ENCODE measurements around the gene MUC5AC.

The MUC5AC gene

DNA sequence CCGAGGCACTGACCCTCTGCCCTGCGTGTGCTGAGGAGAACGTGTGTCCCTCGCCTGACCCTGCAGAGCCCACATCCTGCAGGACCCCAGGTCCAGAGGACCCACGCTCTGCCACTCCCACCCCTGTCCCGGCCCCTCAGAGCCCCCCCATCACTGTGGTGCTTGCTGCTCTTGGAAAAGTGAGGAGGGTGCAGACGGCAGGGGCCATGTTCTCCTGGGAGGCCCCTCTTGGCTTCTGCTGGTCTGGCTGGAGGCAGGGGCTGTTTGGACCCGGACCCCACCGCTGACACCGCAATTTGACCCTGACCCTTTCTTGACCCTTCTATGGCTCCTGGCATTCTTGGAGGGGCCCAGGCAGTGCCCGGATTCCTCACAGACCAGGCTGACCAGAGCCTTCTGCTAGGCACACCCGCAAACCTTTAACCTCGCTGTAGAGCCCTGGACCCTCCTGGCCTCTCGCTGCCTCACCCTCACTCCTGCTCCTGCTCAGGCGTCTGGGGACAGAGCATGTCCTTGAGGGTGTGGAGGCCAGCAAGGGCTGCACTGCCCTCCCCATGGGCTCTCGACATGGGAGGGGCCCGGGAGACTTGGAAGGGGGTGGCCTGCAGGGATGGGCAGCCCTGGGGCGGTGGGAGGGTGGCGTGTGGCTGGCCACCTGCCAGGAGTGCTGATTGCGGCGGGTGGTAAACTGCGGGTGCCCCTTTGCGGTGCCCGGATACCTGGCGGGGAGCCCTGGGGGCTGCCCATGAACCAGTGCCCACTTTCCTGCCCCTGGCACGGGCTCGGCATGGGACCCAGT is 37.0 kb upstream of the MUC5AC start:
- Histone ChIP-seq H3K27ac (no peak overlapping the region), H3K9ac (ENCODE audit: insufficient read length) (no peak overlapping the region), H3K4me3 (no peak overlapping the region), H3K9me3 (ENCODE audit: low read depth, low read length) (no peaks in the 10 kb centered on the region), H3K36me3 (ENCODE audit: insufficient read depth, low read length) (no peaks in the 10 kb centered on the region)
- TF ChIP-seq EZH2 (IDR thresholded peaks at IDR 0.05), result no peak
- TF ChIP-seq FOXP2 (optimal IDR thresholded peaks at IDR 0.05; ENCODE audit: control extremely low read depth, extremely low read length, insufficient read depth), result no peak
- DNase-seq (ENCODE audit: low read depth, low spot score), result no peak

DNA sequence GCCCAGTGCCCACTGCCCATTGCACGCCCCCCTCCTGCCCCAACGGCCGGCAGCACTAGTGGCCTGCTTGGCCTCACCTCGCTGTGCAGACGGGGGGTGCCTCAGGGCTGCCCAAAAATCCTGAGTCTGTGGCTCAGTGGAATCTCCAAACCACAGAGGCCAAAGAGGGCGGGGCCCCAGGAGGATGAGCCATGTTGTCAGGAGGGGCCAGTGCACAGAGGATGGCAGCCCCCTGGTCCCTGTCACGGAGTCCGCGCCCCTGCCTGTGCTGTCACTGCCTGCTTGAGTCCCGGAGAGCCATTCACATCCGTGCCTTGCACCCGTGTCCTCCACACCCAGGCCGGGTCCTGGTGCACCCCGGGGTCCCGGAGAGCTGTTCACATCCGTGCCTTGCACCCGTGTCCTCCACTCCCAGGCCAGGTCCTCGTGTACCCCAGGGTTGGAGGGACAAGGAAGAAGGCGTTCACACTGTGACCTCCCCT is 36.4 kb upstream of the MUC5AC start:
- no peak overlapping the region for H3K27ac ChIP-seq
- no peak for TF ChIP-seq POLR2AphosphoS5 (IDR thresholded peaks at IDR 0.05; ENCODE audit: borderline replicate concordance, low read depth, low read length)
- no peak for TF ChIP-seq FOXP2 (optimal IDR thresholded peaks at IDR 0.05; ENCODE audit: control extremely low read depth, extremely low read length, insufficient read depth)
- no peak for TF ChIP-seq EZH2 (IDR thresholded peaks at IDR 0.05)
- DNase-seq (ENCODE audit: low read depth, low spot score), result no peak

DNA sequence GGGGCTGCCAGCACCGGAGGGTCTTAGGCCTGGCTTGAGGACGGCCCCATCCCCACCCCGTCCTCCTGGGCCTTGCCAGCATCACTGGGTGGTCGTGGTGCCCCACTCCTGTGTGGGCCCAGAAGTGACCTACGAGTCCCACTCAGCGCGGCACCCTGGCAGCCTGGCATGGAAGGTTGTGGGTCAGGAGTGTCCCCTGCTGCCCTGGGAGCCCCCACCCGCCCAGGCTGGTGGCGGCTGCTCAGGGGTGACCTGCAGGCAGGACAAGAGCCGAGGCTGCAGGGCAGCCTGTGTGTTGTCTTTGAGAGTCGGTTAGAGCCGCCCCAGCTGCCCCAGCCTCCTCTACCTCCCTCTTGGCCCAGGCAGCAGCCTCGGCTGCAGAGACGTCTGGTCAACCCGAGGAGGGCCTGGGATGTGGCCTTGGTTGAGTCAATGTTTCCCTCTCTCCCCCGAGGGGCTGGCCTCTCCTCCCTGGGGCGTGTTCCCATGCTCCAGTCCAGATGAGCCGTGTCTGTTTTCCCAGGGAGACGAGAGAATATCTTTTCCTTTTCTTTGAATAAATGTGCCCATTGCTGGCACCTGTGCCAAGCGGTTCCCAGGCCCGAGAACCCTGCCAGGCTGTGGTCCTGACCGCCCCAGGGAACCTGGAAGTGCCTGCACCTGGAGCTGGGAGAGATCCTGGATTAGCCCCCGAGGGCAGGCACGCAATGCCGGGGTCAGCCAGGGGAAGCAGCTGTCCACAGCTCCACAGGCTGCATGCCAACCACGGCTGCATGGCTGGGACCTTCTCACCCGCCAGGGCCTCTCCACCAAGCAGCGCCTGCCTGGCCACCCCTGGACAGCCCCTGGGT is 35.7 kb upstream of the MUC5AC start:
- Histone ChIP-seq H3K27ac (no peak overlapping the region), H3K36me3 (ENCODE audit: insufficient read depth, low read length) (no peaks in the 10 kb centered on the region), H3K9me3 (ENCODE audit: low read depth, low read length) (no peaks in the 10 kb centered on the region), H3K4me3 (no peak overlapping the region), H3K9ac (ENCODE audit: insufficient read length) (no peak overlapping the region)
- DNase-seq (ENCODE audit: low read depth, low spot score), result no peak
- no peak for TF ChIP-seq EZH2 (IDR thresholded peaks at IDR 0.05)

More for the DNA sequence above, 36.4 kb upstream of the MUC5AC start:
- H3K9me3 ChIP-seq (ENCODE audit: low read depth, low read length), result no peaks in the 10 kb centered on the region
- no peaks in the 10 kb centered on the region for H3K36me3 ChIP-seq (ENCODE audit: insufficient read depth, low read length)
- no peak overlapping the region for H3K9ac ChIP-seq (ENCODE audit: insufficient read length)
- no peak overlapping the region for H3K4me3 ChIP-seq

DNA sequence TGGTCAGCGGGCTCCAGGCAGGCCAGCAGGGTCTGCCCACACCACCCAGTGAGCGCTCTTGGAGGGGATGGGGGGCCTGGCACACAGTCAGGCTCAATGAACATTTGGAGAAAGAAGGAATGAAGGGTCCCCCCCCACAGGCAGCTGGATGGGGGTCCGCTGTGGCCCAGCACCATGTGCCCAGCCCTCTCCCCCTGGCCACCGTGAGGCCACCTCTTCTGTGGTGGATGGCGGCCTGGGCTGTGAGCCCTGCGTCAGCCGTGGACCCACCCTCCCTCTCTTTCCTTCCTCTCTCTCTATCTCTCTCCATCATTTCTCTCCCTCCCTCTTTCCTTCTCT is 35.1 kb upstream of the MUC5AC start:
- Histone ChIP-seq H3K27ac (no peak overlapping the region), H3K36me3 (ENCODE audit: insufficient read depth, low read length) (no peaks in the 10 kb centered on the region), H3K4me3 (no peak overlapping the region), H3K9ac (ENCODE audit: insufficient read length) (no peak overlapping the region), H3K9me3 (ENCODE audit: low read depth, low read length) (no peaks in the 10 kb centered on the region)
- DNase-seq (ENCODE audit: low read depth, low spot score), result no peak
- no peak for TF ChIP-seq POLR2AphosphoS5 (IDR thresholded peaks at IDR 0.05; ENCODE audit: borderline replicate concordance, low read depth, low read length)
- no peak for TF ChIP-seq EZH2 (IDR thresholded peaks at IDR 0.05)
- TF ChIP-seq FOXP2 (optimal IDR thresholded peaks at IDR 0.05; ENCODE audit: control extremely low read depth, extremely low read length, insufficient read depth), result no peak

DNA sequence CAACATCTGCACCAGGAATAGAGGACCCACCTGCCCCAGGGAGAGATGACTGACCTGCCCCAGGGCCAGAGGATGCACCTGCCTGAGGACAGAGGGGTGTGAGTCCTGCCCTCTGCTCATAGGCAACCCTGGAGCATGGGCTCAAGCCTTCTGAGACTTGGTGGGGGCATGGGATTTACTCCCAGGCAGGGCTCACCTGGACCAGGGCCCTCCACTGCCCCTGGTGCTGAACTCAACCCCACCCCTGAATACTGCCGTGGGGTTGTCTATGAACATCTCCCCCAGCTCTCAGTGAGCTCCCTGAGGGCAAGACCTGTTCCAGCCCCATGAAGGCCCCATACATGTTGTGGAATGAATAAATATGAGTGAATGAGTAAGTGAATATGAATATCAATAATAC is 33.8 kb upstream of the MUC5AC start:
- Histone ChIP-seq H3K9me3 (ENCODE audit: low read depth, low read length) (no peaks in the 10 kb centered on the region), H3K4me3 (no peak overlapping the region), H3K27ac (no peak overlapping the region), H3K9ac (ENCODE audit: insufficient read length) (no peak overlapping the region), H3K36me3 (ENCODE audit: insufficient read depth, low read length) (no peaks in the 10 kb centered on the region)
- DNase-seq (ENCODE audit: low read depth, low spot score), result no peak
- TF ChIP-seq EZH2 (IDR thresholded peaks at IDR 0.05), result no peak
- no peak for TF ChIP-seq FOXP2 (optimal IDR thresholded peaks at IDR 0.05; ENCODE audit: control extremely low read depth, extremely low read length, insufficient read depth)
- TF ChIP-seq POLR2AphosphoS5 (IDR thresholded peaks at IDR 0.05; ENCODE audit: borderline replicate concordance, low read depth, low read length), result no peak

DNA sequence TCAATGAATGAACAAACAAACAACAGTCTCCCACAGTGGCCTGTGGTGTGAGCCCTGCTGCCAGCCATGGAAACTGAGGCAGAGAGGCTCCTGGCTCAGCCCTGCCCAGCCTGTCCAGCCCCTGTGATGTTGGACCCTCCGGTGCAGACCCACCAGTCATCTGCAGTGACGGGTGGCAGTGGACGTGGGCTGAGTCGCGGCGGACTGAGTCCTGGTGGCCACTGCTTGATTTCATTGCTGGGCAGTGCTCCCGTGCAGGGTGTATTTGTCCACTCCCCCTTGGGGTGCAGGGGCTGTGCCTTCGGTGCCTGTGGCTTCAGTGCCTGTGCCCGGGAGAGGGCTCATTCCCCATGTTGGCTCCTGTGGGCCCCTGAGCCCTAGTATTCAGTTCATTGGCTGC is 31.9 kb upstream of the MUC5AC start:
- H3K27ac ChIP-seq, result no peak overlapping the region
- no peak for DNase-seq (ENCODE audit: low read depth, low spot score)
- H3K9me3 ChIP-seq (ENCODE audit: low read depth, low read length), result no peaks in the 10 kb centered on the region
- no peaks in the 10 kb centered on the region for H3K36me3 ChIP-seq (ENCODE audit: insufficient read depth, low read length)
- H3K4me3 ChIP-seq, result no peak overlapping the region
- H3K9ac ChIP-seq (ENCODE audit: insufficient read length), result no peak overlapping the region
- TF ChIP-seq EZH2 (IDR thresholded peaks at IDR 0.05) (no peak), POLR2AphosphoS5 (IDR thresholded peaks at IDR 0.05; ENCODE audit: borderline replicate concordance, low read depth, low read length) (no peak), FOXP2 (optimal IDR thresholded peaks at IDR 0.05; ENCODE audit: control extremely low read depth, extremely low read length, insufficient read depth) (no peak)

DNA sequence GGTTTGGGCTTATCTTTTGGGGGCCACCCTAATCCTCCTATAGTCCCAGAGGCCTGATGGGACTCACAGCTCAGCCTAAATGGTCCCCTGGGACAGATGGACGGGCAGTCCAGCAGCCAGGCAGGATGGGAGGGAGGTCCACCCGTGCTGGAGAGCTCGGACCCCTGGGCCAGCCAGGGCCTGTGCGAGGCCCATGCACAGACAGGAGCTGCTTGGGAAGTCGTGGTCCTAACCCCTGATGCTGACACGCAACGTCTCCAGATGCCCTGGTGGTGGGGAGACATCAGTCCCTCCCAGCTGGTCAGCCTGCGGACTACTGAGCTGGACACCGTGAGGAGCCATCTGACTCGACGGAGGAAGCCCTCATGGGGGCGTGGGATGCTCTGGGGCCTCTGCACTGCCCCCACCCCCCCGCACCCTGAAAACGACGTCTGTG is 31.2 kb upstream of the MUC5AC start:
- H3K9ac ChIP-seq (ENCODE audit: insufficient read length), result no peak overlapping the region
- no peak for DNase-seq (ENCODE audit: low read depth, low spot score)
- TF ChIP-seq POLR2AphosphoS5 (IDR thresholded peaks at IDR 0.05; ENCODE audit: borderline replicate concordance, low read depth, low read length) (no peak), EZH2 (IDR thresholded peaks at IDR 0.05) (no peak), FOXP2 (optimal IDR thresholded peaks at IDR 0.05; ENCODE audit: control extremely low read depth, extremely low read length, insufficient read depth) (no peak)
- H3K27ac ChIP-seq, result no peak overlapping the region
- no peaks in the 10 kb centered on the region for H3K9me3 ChIP-seq (ENCODE audit: low read depth, low read length)
- H3K36me3 ChIP-seq (ENCODE audit: insufficient read depth, low read length), result no peaks in the 10 kb centered on the region
- H3K4me3 ChIP-seq, result no peak overlapping the region

DNA sequence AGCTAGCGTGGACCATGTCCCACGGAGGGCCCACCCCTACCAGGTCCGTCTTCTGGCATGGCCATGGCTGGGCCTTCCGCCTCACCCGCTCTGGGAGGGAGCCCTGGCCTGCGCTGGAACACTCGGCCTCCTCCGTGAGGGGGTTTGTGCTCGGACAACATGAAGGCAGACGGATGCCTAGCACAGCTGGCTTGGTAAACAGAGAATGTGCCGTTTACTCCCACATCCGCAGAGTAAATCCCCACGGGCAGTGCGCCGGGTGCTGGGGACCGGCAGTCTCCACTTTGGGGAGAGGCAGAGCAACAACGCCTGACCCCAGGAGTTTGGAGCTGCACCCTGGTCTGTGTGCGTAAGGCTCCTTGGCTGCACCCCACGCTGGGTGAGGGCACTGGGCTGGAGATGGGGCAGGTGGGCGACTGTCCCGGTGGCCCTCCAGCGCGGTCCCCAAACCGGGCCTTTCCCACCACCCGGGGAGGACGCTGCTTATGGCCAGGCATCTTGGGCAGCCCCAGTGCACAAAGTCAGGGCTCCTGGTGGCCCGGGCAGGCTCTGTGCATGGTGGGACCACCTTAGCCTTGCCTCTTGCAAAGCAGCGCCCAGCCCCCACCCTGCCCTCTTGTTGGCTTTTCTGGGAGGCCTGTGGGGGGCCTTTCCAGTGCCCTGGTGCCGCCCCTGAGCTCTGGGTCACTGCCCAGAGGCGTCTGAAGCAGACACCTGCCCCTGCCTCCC is 30.7 kb upstream of the MUC5AC start:
- Histone ChIP-seq H3K27ac (no peak overlapping the region), H3K9me3 (ENCODE audit: low read depth, low read length) (no peaks in the 10 kb centered on the region), H3K9ac (ENCODE audit: insufficient read length) (no peak overlapping the region), H3K36me3 (ENCODE audit: insufficient read depth, low read length) (no peaks in the 10 kb centered on the region), H3K4me3 (no peak overlapping the region)
- no peak for DNase-seq (ENCODE audit: low read depth, low spot score)
- TF ChIP-seq FOXP2 (optimal IDR thresholded peaks at IDR 0.05; ENCODE audit: control extremely low read depth, extremely low read length, insufficient read depth) (no peak), POLR2AphosphoS5 (IDR thresholded peaks at IDR 0.05; ENCODE audit: borderline replicate concordance, low read depth, low read length) (no peak), EZH2 (IDR thresholded peaks at IDR 0.05) (no peak)

Measured in SK-N-MC (cell line).